SW480 (cell line): ENCODE data around the gene BPGM.

ENCODE experiments used
- DNase-seq: peaks from one replicate; pipeline ENCODE4 v3.0.0-alpha.2; 2016; ENCODE audit warnings: low spot score

Gene BPGM

DNA sequence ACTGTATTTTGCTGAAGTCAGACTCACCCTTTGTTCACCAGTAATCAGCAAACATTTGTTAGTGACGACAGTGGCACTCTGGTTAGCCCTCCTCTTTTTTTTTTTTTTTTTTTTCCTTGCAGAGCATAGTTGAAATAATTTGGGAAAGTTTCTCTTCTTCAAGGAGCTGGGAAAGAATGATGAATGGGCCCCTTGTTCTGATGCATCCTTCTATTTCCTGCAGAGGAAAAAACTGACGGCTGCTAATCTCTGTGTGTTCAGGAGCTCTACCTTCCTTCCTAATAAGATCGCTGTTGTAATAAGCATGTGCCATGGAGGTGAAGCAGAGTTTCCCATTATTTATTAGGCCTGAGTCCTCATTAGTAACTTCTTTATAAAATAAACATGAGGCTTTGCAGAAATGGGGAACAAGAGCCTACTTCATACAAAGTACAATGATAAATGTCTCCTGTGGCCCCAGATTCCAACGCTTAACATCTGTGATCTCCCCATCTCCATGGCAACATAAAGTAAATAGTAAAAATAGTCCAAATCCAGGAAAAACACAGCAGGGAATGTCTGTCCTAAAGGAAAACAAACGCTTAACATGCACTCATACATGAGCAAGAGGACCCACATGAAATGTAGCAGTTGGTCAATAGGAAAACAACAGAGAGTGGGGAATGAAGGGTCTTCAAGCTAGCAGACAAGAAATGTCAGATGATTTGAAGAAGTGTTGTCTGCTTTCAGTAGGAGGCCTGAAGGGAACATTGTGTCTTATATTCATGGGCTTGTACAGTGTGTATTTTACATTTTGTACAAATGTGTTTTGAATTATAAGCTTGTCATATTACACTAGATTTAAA lies 73.7 kb downstream of the BPGM start:
- no peak for DNase-seq

DNA sequence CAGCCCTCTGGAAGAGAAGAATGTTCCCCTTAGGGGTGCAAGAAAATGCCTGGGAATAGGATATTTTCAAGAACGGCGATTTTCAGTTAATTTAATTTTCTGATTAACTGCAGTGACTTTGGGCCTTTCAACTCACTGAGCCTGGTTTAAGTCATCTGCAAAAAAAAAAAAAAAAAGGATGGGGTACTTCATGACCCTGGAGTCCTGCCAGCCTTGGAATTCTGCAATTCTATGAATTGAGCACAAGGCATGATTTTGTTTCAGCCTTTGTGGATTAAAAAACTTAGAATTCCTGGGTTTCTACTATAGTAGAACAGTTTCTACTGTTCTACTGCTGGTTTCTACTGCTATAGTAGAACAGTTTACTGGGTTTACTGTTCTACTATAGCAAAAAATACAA lies 74.5 kb downstream of the BPGM start:
- DNase-seq: no peak

DNA sequence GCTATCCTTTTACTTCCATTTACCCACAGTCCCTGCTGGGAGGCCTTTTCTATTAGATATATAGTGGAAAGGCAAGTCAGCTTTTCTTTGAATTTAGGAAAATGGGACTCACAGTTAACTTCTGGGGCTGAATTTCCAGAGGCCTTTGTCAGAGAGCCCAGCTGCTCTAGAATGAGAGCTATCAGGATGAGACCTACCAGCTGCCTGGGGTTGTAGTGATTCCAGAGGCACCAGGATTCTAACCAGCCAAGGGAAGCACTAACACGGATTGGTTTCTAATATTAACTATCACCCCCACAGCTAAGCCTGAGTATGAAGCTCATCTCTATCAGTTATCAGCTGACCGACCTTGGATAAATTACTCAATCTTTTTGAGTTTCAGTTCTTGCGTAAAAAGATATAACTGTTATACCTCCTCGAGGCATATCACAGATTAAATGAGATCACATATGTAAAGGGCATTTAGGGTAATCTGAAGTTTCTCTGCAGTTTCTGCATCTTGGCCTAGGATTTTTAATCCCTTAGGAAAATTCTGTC lies 76.2 kb downstream of the BPGM start:
- DNase-seq: no peak

DNA sequence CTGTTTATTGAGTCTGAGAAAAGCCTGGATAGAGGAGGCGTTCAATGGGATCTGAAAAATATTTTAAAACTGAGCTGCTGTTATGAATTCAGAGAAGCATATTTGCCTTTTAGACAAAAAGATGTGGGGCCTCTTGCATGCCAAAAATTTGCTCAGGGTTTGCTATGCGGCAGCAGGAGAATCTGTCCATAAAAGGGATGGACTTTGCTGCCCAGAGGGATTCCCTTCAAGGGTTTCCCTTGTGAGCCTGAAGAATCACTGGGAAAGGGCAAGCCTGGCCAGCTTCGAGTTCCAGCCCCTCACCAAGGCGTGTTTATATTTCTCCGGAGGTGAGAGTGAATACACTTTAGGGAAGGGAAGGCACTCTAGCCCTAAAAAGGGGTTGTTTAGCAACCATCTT lies 77.2 kb downstream of the BPGM start:
- DNase-seq: no peak

DNA sequence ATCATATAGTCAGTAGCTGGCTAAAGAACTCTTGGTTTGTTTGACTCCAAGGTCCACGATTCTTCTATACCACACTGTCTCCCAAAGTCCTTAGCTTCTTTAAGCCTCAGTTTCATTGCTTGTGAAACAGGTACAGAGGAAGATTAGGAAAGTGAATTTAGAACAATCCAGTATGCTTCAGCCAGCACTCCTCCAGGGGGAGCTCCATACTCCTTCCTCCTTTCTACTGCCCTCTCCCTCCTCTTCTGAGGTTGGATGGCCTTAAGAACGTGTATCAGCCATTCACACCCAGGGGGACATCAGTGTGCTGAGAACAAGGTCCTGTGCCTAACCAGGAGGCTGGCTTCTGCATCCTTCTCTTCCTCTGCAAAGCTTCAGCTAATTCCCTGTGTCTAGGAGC lies 78.0 kb downstream of the BPGM start:
- peak; percentile 17 for DNase-seq

DNA sequence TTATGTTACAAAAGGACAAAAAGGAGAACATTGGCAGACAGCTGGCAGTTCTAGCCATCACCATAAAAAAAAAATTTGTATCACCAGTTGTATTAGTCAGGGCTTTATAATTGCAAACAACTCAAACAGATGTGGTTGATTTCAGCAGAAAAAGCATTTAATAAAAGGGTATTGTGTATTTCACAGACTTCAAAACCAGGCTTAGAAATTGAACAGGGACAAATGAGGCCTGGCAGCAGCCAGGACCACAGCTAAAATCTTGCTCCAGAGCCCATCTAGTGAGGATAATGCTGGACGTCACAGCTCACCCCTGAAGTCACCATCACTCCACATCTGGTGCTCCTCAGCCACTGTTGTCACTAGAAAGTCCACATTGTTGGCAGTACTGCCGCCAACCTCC lies 79.9 kb downstream of the BPGM start:
- DNase-seq: no peak

DNA sequence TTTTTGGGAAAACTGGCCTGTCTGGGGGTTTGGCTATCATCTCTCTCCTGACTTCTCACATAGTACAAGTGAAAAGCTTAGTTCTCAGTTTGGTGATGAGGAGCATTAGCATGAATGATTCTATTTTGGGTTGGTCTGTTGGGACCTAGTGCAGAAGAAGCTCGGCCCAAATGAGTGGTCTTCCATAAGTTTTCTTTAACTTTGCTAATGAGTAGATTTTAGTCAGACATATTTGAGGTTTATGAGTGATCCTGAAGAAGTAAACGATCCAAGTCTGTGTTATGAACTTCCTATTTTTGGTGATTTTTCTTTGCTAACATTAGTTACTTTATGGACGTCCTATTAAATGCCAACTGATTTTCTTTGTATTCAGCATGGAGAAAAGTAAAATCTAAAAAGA lies 81.1 kb downstream of the BPGM start:
- DNase-seq: no peak
